ENCODE data around the gene EFR3B.
"Not testable (repeated sequence)": the region's sequence is repeated elsewhere in the genome, so short reads cannot be mapped to it uniquely, and the experiment has no call there.

Gene EFR3B

GRCh38 chr2:25131567-25132298 is 89.9 kb downstream of the EFR3B start:
- Histone ChIP-seq H3K4me3 (peak overlapping the region in 4 of 7 experiments; percentile 9 to 27 (median 18)), H3K27ac (peak overlapping the region in 1 of 21 experiments; percentile 3)

- H3K27ac ChIP-seq, result no peak overlapping the region
- H3K4me3 ChIP-seq, result peak overlapping the region in 4 of 7 experiments; percentile 9 to 27 (median 18)
These were observed 90.4 kb downstream of the EFR3B start for GRCh38 chr2:25132299-25132635.

- H3K4me3 ChIP-seq, result no peak overlapping the region
- H3K27ac ChIP-seq, result no peak overlapping the region
These were observed 90.8 kb downstream of the EFR3B start for GRCh38 chr2:25132693-25133092.

GRCh38 chr2:25140535-25140934 is 98.7 kb downstream of the EFR3B start:
- H3K4me3 ChIP-seq, H3K27ac ChIP-seq: not testable (repeated sequence)

GRCh38 chr2:25141120-25141519 is 99.2 kb downstream of the EFR3B start:
- Histone ChIP-seq H3K4me3 (no peak overlapping the region), H3K27ac (no peak overlapping the region)

- Histone ChIP-seq H3K27ac (no peak overlapping the region), H3K4me3 (no peak overlapping the region)
These were observed 103.9 kb downstream of the EFR3B start for GRCh38 chr2:25145803-25146202.

GRCh38 chr2:25146896-25147295 is 105.0 kb downstream of the EFR3B start:
- Histone ChIP-seq H3K4me3 (no peak overlapping the region), H3K27ac (no peak overlapping the region)

GRCh38 chr2:25149646-25150045 is 107.8 kb downstream of the EFR3B start:
- no peak overlapping the region for H3K27ac ChIP-seq
- H3K4me3 ChIP-seq, result no peak overlapping the region

- H3K4me3 ChIP-seq, H3K27ac ChIP-seq: not testable (repeated sequence)
These were observed 109.1 kb downstream of the EFR3B start for GRCh38 chr2:25150993-25151392.

- Histone ChIP-seq H3K4me3 (no peak overlapping the region), H3K27ac (no peak overlapping the region)
These were observed 109.8 kb downstream of the EFR3B start for GRCh38 chr2:25151718-25152117.

- Histone ChIP-seq H3K27ac (no peak overlapping the region), H3K4me3 (no peak overlapping the region)
These were observed 113.5 kb downstream of the EFR3B start for GRCh38 chr2:25155401-25155800.

GRCh38 chr2:25158096-25158852 is 116.4 kb downstream of the EFR3B start:
- Histone ChIP-seq H3K4me3 (no peak overlapping the region), H3K27ac (no peak overlapping the region)

- Histone ChIP-seq H3K27ac (no peak overlapping the region), H3K4me3 (no peak overlapping the region)
These were observed 118.1 kb downstream of the EFR3B start for GRCh38 chr2:25159949-25160348.

GRCh38 chr2:25160376-25160775 is 118.5 kb downstream of the EFR3B start:
- Histone ChIP-seq H3K4me3 (peak overlapping the region in 1 of 7 experiments; percentile 39), H3K27ac (no peak overlapping the region)

GRCh38 chr2:25161055-25161781 is 119.3 kb downstream of the EFR3B start:
- Histone ChIP-seq H3K4me3 (peak overlapping the region; percentile 15 to 39 (median 24)), H3K27ac (peak overlapping the region in 10 of 21 experiments; percentile 3 to 79 (median 50))

GRCh38 chr2:25162061-25162460 is 120.2 kb downstream of the EFR3B start:
- H3K4me3 ChIP-seq, result peak overlapping the region in 1 of 7 experiments; percentile 15
- not testable (repeated sequence) for H3K27ac ChIP-seq

- no peak overlapping the region for H3K27ac ChIP-seq
- H3K4me3 ChIP-seq, result no peak overlapping the region
These were observed 122.7 kb downstream of the EFR3B start for GRCh38 chr2:25164561-25164960.

GRCh38 chr2:25165992-25166875 is 124.4 kb downstream of the EFR3B start:
- H3K27ac ChIP-seq, result no peak overlapping the region
- H3K4me3 ChIP-seq, result no peak overlapping the region

GRCh38 chr2:25168256-25169072 is 126.6 kb downstream of the EFR3B start, which contains the start of gene POMC:
POMC (minus strand) TSS chr2:25168580; CDS start chr2:25164772, 3,808 bp downstream.
- H3K4me3 ChIP-seq, result peak within 1 kb of the TSS; percentile 24 to 44 (median 39)
- peak within 1 kb of the TSS in 5 of 21 experiments; percentile 19 to 48 (median 32) for H3K27ac ChIP-seq
